OCI-LY1 (cell line): Measurements from ENCODE around the gene UFD1.

Source experiments
- H2AFZ ChIP-seq: fragments of 200-600 bp; sonication (generic), shearing (Covaris generic); 2 replicates; pipeline ENCODE4 v1.6.0; 2014; ENCODE audit warnings: antibody characterized with exemption, mild to moderate bottlenecking, low read length
- H3F3A ChIP-seq: fragments of 200-600 bp; sonication (generic), shearing (Covaris generic); 2 replicates; pipeline ENCODE4 v1.6.0; 2014; ENCODE audit warnings: mild to moderate bottlenecking, antibody characterized with exemption, low read length, moderate library complexity; ENCODE audit not compliant: insufficient read depth
- H3K27ac ChIP-seq: fragments of 200-600 bp; sonication (generic); 2 replicates; pipeline ENCODE4 v1.5.1; 2014; ENCODE audit warnings: low read length, mixed run types, mild to moderate bottlenecking, low read depth; ENCODE audit not compliant: poor library complexity, severe bottlenecking
- H3K27me3 ChIP-seq: fragments of 200-600 bp; sonication (generic); 2 replicates; pipeline ENCODE4 v1.6.0; 2014; ENCODE audit warnings: antibody characterized with exemption, mild to moderate bottlenecking, low read length, moderate library complexity; ENCODE audit not compliant: insufficient read depth
- H3K36me3 ChIP-seq: fragments of 200-600 bp; sonication (generic); 2 replicates; pipeline ENCODE4 v1.6.1; 2014; ENCODE audit warnings: mild to moderate bottlenecking, antibody characterized with exemption, low read length, moderate library complexity, mixed read lengths; ENCODE audit not compliant: insufficient read depth
- H3K4me1 ChIP-seq: fragments of 200-600 bp; sonication (generic); 2 replicates; pipeline ENCODE4 v1.5.1; 2014; ENCODE audit warnings: mild to moderate bottlenecking, low read length, moderate library complexity; ENCODE audit not compliant: insufficient read depth, severe bottlenecking
- H3K4me2 ChIP-seq: fragments of 200-600 bp; sonication (generic), shearing (Covaris generic); 2 replicates; pipeline ENCODE4 v1.6.1; 2014; ENCODE audit warnings: low read length
- H3K4me3 ChIP-seq: fragments of 200-600 bp; sonication (generic); 2 replicates; pipeline ENCODE4 v1.5.1; 2014; ENCODE audit warnings: low read length, low read depth, mild to moderate bottlenecking, mixed read lengths; ENCODE audit not compliant: poor library complexity, severe bottlenecking
- H3K79me2 ChIP-seq: fragments of 200-600 bp; shearing (Covaris generic); 2 replicates; pipeline ENCODE4 v1.6.1; 2016; ENCODE audit warnings: mixed run types, low read length, mixed read lengths; ENCODE audit not compliant: insufficient read depth
- H3K9ac ChIP-seq: fragments of 200-600 bp; sonication (generic), shearing (Covaris generic); 2 replicates; pipeline ENCODE4 v1.6.1; 2014; ENCODE audit warnings: mild to moderate bottlenecking, low read length, mixed read lengths
- H3K9me2 ChIP-seq: fragments of 200-600 bp; sonication (generic), shearing (Covaris generic); 2 replicates; pipeline ENCODE4 v1.6.1; 2014; ENCODE audit warnings: low read depth, mild to moderate bottlenecking, low read length, mixed read lengths
- H3K9me3 ChIP-seq: fragments of 200-600 bp; shearing (Covaris generic); 2 replicates; pipeline ENCODE4 v1.6.1; 2014; ENCODE audit warnings: low read length, mixed read lengths
- H4K20me1 ChIP-seq: fragments of 200-600 bp; sonication (generic), shearing (Covaris generic); 2 replicates; pipeline ENCODE4 v1.6.0; 2016; ENCODE audit warnings: mild to moderate bottlenecking, low read length; ENCODE audit not compliant: insufficient read depth
- EZH2 ChIP-seq: fragments of 200-600 bp; sonication (generic), shearing (Covaris generic); IDR thresholded peaks from 2 replicates; pipeline ENCODE4 v1.8.0; 2017; ENCODE audit warnings: borderline replicate concordance, mixed run types, mild to moderate bottlenecking, antibody characterized with exemption, low read length, moderate library complexity, mixed read lengths
- TF ChIP-seq, protein P1 (sequence below): fragments of 200-600 bp; sonication (generic), shearing (Covaris generic); IDR thresholded peaks from 2 replicates; pipeline ENCODE4 v1.5.1; 2017; ENCODE audit warnings: mild to moderate bottlenecking, antibody characterized with exemption, low read length, moderate library complexity, mixed read lengths

The UFD1 gene

DNA sequence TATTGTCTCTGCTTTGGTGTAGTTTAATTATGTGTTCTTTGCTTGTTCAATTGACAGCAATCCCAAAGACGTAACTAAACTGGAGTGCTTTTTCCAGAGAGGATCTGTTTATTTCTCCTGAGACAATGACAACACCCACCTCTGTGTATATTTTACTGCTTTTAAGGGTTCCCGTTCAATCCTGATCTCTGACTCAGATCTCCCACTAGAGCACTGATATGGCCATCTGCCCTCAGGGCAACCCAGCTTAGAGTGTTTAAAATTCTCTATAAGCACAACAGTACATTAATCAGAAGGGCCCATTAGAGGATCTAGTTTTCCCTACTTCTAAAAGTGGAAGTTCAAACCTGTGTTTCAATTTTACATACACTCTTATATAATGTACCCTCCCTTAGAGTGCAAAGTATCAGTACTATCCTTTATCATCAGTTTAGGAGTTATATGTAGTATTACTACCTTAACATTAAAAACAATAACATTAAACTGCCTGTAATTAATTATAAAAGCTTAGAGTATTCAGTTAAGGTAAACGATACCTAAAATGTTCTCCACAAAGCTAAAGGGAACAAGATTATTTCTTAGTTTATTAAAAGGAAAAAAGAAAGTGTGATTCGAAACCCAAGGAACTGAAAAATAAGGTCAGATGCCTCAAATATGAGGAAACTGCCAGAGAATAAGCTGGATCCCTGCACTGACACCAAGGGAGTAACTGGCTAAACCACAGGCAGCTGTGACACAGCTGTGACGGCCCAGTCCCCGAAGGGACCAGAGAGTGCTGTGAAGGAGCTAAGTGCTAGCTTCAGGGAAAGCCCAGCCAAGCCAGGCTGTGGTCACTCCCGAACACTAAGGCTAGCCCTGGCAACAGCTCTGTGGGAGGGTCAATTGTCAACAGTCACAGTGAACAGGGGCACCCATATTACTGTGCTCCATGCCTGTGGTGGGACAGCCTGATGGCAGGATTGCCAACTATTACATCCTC, 15.2 kb downstream of the UFD1 start:
- Histone ChIP-seq H3K79me2 (no peaks in the 10 kb centered on the region), H3K9me3 (no peaks in the 10 kb centered on the region), H4K20me1 (no peaks in the 10 kb centered on the region), H3K4me3 (no peak overlapping the region), H2AFZ (no peak overlapping the region), H3K4me2 (no peak overlapping the region), H3K27me3 (no peaks in the 10 kb centered on the region), H3K36me3 (peaks cover 93% of the 10 kb centered on the region), H3F3A (no peaks in the 10 kb centered on the region), H3K27ac (no peak overlapping the region), H3K9ac (no peak overlapping the region), H3K9me2 (no peaks in the 10 kb centered on the region), H3K4me1 (no peaks in the 10 kb centered on the region)
- TF ChIP-seq, protein P1, sequence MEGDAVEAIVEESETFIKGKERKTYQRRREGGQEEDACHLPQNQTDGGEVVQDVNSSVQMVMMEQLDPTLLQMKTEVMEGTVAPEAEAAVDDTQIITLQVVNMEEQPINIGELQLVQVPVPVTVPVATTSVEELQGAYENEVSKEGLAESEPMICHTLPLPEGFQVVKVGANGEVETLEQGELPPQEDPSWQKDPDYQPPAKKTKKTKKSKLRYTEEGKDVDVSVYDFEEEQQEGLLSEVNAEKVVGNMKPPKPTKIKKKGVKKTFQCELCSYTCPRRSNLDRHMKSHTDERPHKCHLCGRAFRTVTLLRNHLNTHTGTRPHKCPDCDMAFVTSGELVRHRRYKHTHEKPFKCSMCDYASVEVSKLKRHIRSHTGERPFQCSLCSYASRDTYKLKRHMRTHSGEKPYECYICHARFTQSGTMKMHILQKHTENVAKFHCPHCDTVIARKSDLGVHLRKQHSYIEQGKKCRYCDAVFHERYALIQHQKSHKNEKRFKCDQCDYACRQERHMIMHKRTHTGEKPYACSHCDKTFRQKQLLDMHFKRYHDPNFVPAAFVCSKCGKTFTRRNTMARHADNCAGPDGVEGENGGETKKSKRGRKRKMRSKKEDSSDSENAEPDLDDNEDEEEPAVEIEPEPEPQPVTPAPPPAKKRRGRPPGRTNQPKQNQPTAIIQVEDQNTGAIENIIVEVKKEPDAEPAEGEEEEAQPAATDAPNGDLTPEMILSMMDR: no peak
- TF ChIP-seq EZH2: no peak

DNA sequence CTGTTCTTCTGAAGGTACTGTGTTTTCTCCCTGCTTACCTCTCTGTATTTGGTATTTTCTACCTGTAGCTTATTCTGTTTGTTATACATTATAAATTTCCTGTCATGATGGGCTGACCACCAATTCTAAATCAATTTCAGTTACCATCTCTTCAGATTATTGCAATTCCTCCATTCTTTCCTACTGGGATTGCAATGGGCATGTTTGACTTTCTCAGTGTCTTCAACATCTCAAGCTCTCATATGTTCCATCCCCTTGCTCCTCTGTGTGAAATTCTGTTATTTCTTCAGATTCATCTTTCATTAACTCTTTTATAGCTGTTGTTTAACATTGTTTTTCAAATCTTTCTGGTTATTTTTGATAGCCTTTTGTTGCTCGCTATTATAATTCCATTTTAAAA, 16.0 kb downstream of the UFD1 start:
- no peak overlapping the region for H2AFZ ChIP-seq
- no peak overlapping the region for H3K4me2 ChIP-seq
- H3K9me2 ChIP-seq: no peaks in the 10 kb centered on the region
- no peak for TF ChIP-seq EZH2
- TF ChIP-seq, protein P1: no peak
- H3K79me2 ChIP-seq: no peaks in the 10 kb centered on the region
- no peaks in the 10 kb centered on the region for H4K20me1 ChIP-seq
- H3K9ac ChIP-seq: no peak overlapping the region
- H3F3A ChIP-seq: no peaks in the 10 kb centered on the region
- H3K27me3 ChIP-seq: no peaks in the 10 kb centered on the region
- H3K9me3 ChIP-seq: no peaks in the 10 kb centered on the region
- peaks cover 90% of the 10 kb centered on the region for H3K36me3 ChIP-seq
- no peak overlapping the region for H3K4me3 ChIP-seq
- no peak overlapping the region for H3K27ac ChIP-seq
- no peaks in the 10 kb centered on the region for H3K4me1 ChIP-seq

DNA sequence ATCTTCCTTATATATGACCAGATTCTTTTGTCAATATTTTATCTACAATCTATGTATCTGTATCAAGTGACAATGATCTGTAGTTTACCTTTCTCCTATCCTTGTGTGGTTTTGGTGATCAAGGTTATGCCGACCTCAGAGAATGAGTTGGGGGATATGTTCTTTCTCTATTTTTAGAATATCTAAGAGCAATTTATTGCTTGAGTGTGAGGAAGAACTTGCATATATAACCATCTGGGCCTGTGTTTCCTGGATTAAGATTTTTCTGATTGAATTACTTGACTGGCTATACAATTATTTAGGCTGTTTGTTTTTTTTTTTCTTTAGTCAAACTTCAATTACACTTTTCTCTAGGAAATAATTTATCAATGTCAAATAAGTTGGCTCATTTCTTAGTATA, 17.5 kb downstream of the UFD1 start:
- Histone ChIP-seq H3K4me1 (no peaks in the 10 kb centered on the region), H3K9me2 (no peaks in the 10 kb centered on the region), H3K9me3 (no peaks in the 10 kb centered on the region), H3K79me2 (no peaks in the 10 kb centered on the region), H3F3A (no peaks in the 10 kb centered on the region), H3K36me3 (peaks cover 90% of the 10 kb centered on the region), H3K9ac (no peak overlapping the region), H3K4me3 (no peak overlapping the region), H4K20me1 (no peaks in the 10 kb centered on the region), H2AFZ (no peak overlapping the region), H3K4me2 (no peak overlapping the region), H3K27me3 (no peaks in the 10 kb centered on the region), H3K27ac (no peak overlapping the region)
- TF ChIP-seq, protein P1: no peak
- TF ChIP-seq EZH2: no peak
